GM23248 (cell line): Measurements from ENCODE around the gene ICOS.

Experiments used
- EZH2 ChIP-seq: fragments of 200-600 bp; sonication (generic); IDR thresholded peaks from 2 replicates; pipeline ENCODE4 v1.6.1; 2018; ENCODE audit warnings: antibody characterized with exemption, mild to moderate bottlenecking; ENCODE audit not compliant: insufficient read depth, poor library complexity, severe bottlenecking
- EZH2phosphoT487 ChIP-seq: fragments of 200-600 bp; sonication (generic); IDR thresholded peaks from 2 replicates; pipeline ENCODE4 v1.6.1; 2018; ENCODE audit warnings: antibody characterized with exemption, moderate library complexity, mild to moderate bottlenecking, low read depth; ENCODE audit not compliant: insufficient read depth

GRCh38 chr2:203913947-203914346 lies 22.6 kb upstream of the ICOS start:
- TF ChIP-seq EZH2 (no peak), EZH2phosphoT487 (no peak)
